T-helper 2 cell treated with Interferon-gamma antibody and Interleukin-4, amounts not matched to agents 5 μg/mL and 100 μg/mL, for 36 hours (primary cell): ENCODE data around the gene MXD1.

Experiments used
- DNase-seq: peaks from one replicate; pipeline ENCODE4 v3.0.0; 2021; ENCODE audit warnings: low spot score
- H3K27ac Mint-ChIP-seq: one replicate; pipeline ENCODE4 v1.8.0; 2021; ENCODE audit warnings: mild to moderate bottlenecking, mixed read lengths
- H3K27me3 Mint-ChIP-seq: one replicate; pipeline ENCODE4 v1.8.0; 2021; ENCODE audit warnings: low read depth, mixed read lengths
- H3K36me3 Mint-ChIP-seq: one replicate; pipeline ENCODE4 v1.8.0; 2021; ENCODE audit warnings: low read depth, mixed read lengths
- H3K4me1 Mint-ChIP-seq: one replicate; pipeline ENCODE4 v1.8.0; 2021; ENCODE audit warnings: low read depth, mixed read lengths
- H3K4me3 Mint-ChIP-seq: one replicate; pipeline ENCODE4 v1.8.0; 2022; ENCODE audit warnings: mild to moderate bottlenecking, moderate library complexity, mixed read lengths
- H3K9me3 Mint-ChIP-seq: one replicate; pipeline ENCODE4 v1.8.0; 2021; ENCODE audit warnings: mixed read lengths

Gene MXD1

DNA sequence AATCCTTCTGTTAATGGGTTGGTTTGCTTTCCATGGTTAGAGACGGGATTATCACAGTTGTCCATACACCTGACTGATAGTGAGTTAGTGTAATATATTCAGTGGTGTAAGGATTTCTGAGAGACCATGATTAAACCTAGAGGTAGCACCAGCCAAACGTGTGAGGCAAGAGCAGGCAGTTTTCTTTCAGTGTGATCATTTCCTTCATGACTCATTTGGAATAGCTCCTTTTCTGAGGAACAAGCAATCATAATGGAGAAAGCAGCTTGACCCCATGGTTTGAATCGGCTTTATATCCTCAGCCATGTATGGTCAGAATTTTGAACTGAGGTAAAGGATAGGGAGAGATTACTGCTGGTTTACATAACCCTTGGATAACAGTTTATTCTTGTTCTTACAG, 2.9 kb downstream of the MXD1 start:
- no peak overlapping the region for H3K4me3 Mint-ChIP-seq
- no peaks in the 10 kb centered on the region for H3K9me3 Mint-ChIP-seq
- no peaks in the 10 kb centered on the region for H3K27me3 Mint-ChIP-seq
- H3K36me3 Mint-ChIP-seq: peaks cover 42% of the 10 kb centered on the region
- peaks cover 21% of the 10 kb centered on the region for H3K4me1 Mint-ChIP-seq
- H3K27ac Mint-ChIP-seq: no peak overlapping the region
- DNase-seq: no peak

- Mint-ChIP-seq H3K9me3 (no peaks in the 10 kb centered on the region), H3K27ac (no peak overlapping the region), H3K36me3 (peaks cover 46% of the 10 kb centered on the region), H3K27me3 (no peaks in the 10 kb centered on the region), H3K4me1 (peaks cover 23% of the 10 kb centered on the region), H3K4me3 (no peak overlapping the region)
- no peak for DNase-seq
Measured at GRCh38 chr2:69918401-69918800, 3.5 kb downstream of the MXD1 start.

DNA sequence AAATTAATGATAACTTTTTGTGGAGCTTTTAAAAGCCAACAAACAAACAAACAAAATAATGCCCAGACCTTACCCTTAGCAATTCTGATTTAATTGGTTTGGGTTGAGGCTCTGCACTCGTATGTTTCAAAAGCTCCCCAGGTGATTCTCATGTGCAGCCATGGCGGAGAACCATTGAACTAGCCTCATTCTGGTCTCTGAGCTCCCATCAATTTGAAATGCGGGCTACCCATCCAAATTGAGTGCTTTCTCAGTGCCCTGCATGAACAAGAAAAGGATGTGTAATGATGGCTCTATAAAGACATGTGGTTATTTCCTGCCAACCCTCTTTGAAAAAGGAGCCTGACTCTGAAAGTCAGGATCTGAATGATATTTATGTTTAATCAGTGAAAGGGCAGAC, 8.2 kb downstream of the MXD1 start:
- Mint-ChIP-seq H3K27me3 (no peaks in the 10 kb centered on the region), H3K27ac (no peak overlapping the region), H3K4me3 (no peak overlapping the region), H3K36me3 (peaks cover 49% of the 10 kb centered on the region), H3K9me3 (no peaks in the 10 kb centered on the region), H3K4me1 (peaks cover 17% of the 10 kb centered on the region)
- no peak for DNase-seq

GRCh38 chr2:69926849-69927515, 12.1 kb downstream of the MXD1 start:
- H3K27ac Mint-ChIP-seq: no peak overlapping the region
- no peaks in the 10 kb centered on the region for H3K27me3 Mint-ChIP-seq
- DNase-seq: no peak
- no peak overlapping the region for H3K4me3 Mint-ChIP-seq
- H3K9me3 Mint-ChIP-seq: no peaks in the 10 kb centered on the region
- H3K36me3 Mint-ChIP-seq: peaks cover 39% of the 10 kb centered on the region
- H3K4me1 Mint-ChIP-seq: peaks cover 19% of the 10 kb centered on the region

- peaks cover 24% of the 10 kb centered on the region for H3K4me1 Mint-ChIP-seq
- no peaks in the 10 kb centered on the region for H3K9me3 Mint-ChIP-seq
- no peaks in the 10 kb centered on the region for H3K27me3 Mint-ChIP-seq
- DNase-seq: no peak
- H3K4me3 Mint-ChIP-seq: no peak overlapping the region
- peak overlapping the region; percentile 4 for H3K27ac Mint-ChIP-seq
- H3K36me3 Mint-ChIP-seq: peaks cover 47% of the 10 kb centered on the region
Measured at GRCh38 chr2:69931832-69932595, 17.1 kb downstream of the MXD1 start.

- no peaks in the 10 kb centered on the region for H3K27me3 Mint-ChIP-seq
- no peak overlapping the region for H3K27ac Mint-ChIP-seq
- no peak overlapping the region for H3K4me3 Mint-ChIP-seq
- no peak for DNase-seq
- H3K4me1 Mint-ChIP-seq: peaks cover 22% of the 10 kb centered on the region
- peaks cover 47% of the 10 kb centered on the region for H3K36me3 Mint-ChIP-seq
- H3K9me3 Mint-ChIP-seq: no peaks in the 10 kb centered on the region
Measured at GRCh38 chr2:69932596-69932922, 17.6 kb downstream of the MXD1 start.

GRCh38 chr2:69933254-69933828, 18.4 kb downstream of the MXD1 start:
- peaks cover 49% of the 10 kb centered on the region for H3K36me3 Mint-ChIP-seq
- peaks cover 22% of the 10 kb centered on the region for H3K4me1 Mint-ChIP-seq
- no peak overlapping the region for H3K27ac Mint-ChIP-seq
- no peaks in the 10 kb centered on the region for H3K27me3 Mint-ChIP-seq
- no peak for DNase-seq
- no peak overlapping the region for H3K4me3 Mint-ChIP-seq
- no peaks in the 10 kb centered on the region for H3K9me3 Mint-ChIP-seq

- no peak for DNase-seq
- Mint-ChIP-seq H3K27me3 (no peaks in the 10 kb centered on the region), H3K9me3 (no peaks in the 10 kb centered on the region), H3K4me3 (no peak overlapping the region), H3K27ac (no peak overlapping the region), H3K4me1 (peaks cover 22% of the 10 kb centered on the region), H3K36me3 (peaks cover 52% of the 10 kb centered on the region)
Measured at GRCh38 chr2:69933839-69934613, 19.1 kb downstream of the MXD1 start.

- H3K27ac Mint-ChIP-seq: no peak overlapping the region
- H3K9me3 Mint-ChIP-seq: no peaks in the 10 kb centered on the region
Measured at GRCh38 chr2:69934614-69934908, 19.7 kb downstream of the MXD1 start.

DNA sequence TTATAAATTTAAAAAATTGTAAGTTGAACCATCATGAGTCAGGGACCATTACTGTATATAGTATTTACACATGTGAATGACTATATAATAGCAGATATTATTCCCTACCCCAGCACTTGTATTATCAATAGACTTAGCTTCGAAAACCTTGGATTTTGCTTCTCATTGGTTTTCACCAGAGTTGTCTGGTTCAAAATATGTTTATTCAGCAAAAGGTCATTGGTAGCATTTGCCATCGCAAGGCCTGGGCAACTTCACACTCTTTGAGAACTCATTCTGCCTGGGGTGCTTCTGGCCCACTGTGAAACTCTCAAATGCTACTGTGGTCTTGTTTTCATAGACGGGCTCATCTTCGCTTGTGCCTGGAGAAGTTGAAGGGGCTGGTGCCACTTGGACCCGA, 20.1 kb downstream of the MXD1 start:
- DNase-seq: no peak
- no peaks in the 10 kb centered on the region for H3K27me3 Mint-ChIP-seq
- H3K9me3 Mint-ChIP-seq: no peaks in the 10 kb centered on the region
- no peak overlapping the region for H3K27ac Mint-ChIP-seq
- no peak overlapping the region for H3K4me3 Mint-ChIP-seq
- peaks cover 58% of the 10 kb centered on the region for H3K36me3 Mint-ChIP-seq
- H3K4me1 Mint-ChIP-seq: peaks cover 22% of the 10 kb centered on the region

More at GRCh38 chr2:69934614-69934908, 19.7 kb downstream of the MXD1 start:
- H3K36me3 Mint-ChIP-seq: peaks cover 53% of the 10 kb centered on the region
- H3K4me1 Mint-ChIP-seq: peaks cover 22% of the 10 kb centered on the region
- no peaks in the 10 kb centered on the region for H3K27me3 Mint-ChIP-seq
- no peak for DNase-seq
- no peak overlapping the region for H3K4me3 Mint-ChIP-seq

DNA sequence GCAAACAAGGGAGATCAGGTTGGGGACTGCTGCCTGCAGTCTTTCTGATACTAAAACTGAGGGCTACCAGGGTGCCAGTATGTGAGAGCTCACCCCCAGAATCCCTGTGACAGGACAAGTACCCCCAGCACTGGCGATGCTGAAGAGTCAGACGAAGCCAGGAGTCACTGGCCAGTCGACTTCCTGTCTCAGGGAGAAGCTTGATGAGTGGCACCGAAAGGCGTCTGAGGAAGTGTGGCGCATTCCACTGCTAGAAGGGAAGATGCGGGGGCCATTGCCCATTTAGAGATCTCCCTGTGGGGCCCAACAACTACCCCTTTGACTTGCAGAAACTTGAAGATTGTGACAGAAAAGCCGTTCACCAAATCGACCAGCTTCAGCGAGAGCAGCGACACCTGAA, 22.0 kb downstream of the MXD1 start:
- no peaks in the 10 kb centered on the region for H3K27me3 Mint-ChIP-seq
- no peak for DNase-seq
- no peaks in the 10 kb centered on the region for H3K9me3 Mint-ChIP-seq
- no peak overlapping the region for H3K4me3 Mint-ChIP-seq
- H3K36me3 Mint-ChIP-seq: peaks cover 73% of the 10 kb centered on the region
- H3K4me1 Mint-ChIP-seq: peaks cover 19% of the 10 kb centered on the region
- H3K27ac Mint-ChIP-seq: no peak overlapping the region

DNA sequence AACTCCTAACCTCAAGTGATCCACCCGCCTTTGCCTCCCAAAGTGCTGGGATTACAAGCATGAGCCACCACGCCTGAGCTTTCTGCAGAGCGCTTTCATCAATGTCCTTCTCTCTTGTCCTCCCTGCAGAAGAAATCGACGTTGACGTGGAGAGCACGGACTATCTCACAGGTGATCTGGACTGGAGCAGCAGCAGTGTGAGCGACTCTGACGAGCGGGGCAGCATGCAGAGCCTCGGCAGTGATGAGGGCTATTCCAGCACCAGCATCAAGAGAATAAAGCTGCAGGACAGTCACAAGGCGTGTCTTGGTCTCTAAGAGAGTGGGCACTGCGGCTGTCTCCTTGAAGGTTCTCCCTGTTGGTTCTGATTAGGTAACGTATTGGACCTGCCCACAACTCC, 23.1 kb downstream of the MXD1 start:
- H3K27me3 Mint-ChIP-seq: no peaks in the 10 kb centered on the region
- H3K4me3 Mint-ChIP-seq: no peak overlapping the region
- H3K27ac Mint-ChIP-seq: no peak overlapping the region
- H3K4me1 Mint-ChIP-seq: peaks cover 13% of the 10 kb centered on the region
- peaks cover 77% of the 10 kb centered on the region for H3K36me3 Mint-ChIP-seq
- no peaks in the 10 kb centered on the region for H3K9me3 Mint-ChIP-seq
- DNase-seq: no peak

DNA sequence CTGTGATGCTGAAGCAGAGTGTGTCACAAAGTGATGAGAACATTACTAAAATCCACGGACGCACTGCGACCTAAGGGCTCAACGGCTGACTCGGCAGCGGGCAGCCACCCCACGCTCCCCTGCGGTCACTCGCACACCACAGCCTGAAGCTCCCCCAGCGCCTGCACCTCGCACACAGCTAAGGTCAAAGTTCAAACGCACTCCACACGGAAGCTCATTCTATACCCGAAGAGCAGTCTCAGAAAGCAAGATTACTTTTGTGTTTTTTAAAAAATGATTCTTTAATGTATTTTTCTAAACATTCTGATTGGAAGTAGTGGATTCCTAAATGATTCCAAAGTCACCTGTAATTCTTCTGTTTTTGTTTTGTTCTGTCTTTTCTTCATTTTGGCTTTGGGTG, 24.8 kb downstream of the MXD1 start:
- Mint-ChIP-seq H3K27me3 (no peaks in the 10 kb centered on the region), H3K36me3 (peaks cover 81% of the 10 kb centered on the region), H3K4me1 (peaks cover 15% of the 10 kb centered on the region), H3K4me3 (no peak overlapping the region), H3K9me3 (no peaks in the 10 kb centered on the region), H3K27ac (no peak overlapping the region)
- no peak for DNase-seq

DNA sequence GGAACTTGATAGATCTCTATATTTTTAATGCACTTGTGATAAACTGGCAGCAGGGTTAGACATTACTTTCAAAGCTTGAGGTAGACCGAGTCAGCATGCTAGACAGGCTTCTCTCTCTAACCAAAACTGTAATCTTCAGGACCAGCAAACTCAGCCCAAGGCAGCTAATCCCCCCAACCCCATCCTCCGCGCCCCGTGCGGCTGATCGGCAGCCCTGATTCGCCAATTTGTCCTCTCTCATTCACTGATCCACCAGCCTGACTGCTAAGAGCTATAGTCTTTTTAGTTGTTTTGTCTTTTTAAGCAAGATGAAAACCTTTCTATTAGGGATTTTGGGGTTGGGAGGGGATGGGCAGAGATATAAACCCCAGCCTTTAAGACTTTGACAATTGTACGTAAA, 25.8 kb downstream of the MXD1 start:
- Mint-ChIP-seq H3K9me3 (no peaks in the 10 kb centered on the region), H3K4me1 (peaks cover 23% of the 10 kb centered on the region), H3K27ac (no peak overlapping the region), H3K4me3 (no peak overlapping the region), H3K36me3 (peaks cover 77% of the 10 kb centered on the region), H3K27me3 (no peaks in the 10 kb centered on the region)
- DNase-seq: no peak
